HepG2 (cell line): ENCODE results near the gene CPSF7. TPM values are rescaled to one million over a fixed set of nuclear protein-coding genes. Genes with fewer than 3 reads are reported as not detected.

Experiments used
- ELK4 ChIP-seq: sonication (generic); formaldehyde crosslinking; IDR thresholded peaks from 2 replicates; pipeline ENCODE4 v1.9.0; 2021; ENCODE audit warnings: missing genetic modification reagents, borderline replicate concordance
- FOSL2 ChIP-seq: sonication (generic); formaldehyde crosslinking; IDR thresholded peaks from 2 replicates; pipeline ENCODE4 v1.4.0; 2020; ENCODE audit warnings: missing genetic modification reagents
- GATAD1 ChIP-seq: IDR thresholded peaks from 2 replicates; pipeline ENCODE4 v1.6.1; 2016; ENCODE audit warnings: missing genetic modification reagents, missing compliant biosample characterization
- HMGXB4 ChIP-seq, 2 experiments: sonication (generic) in 1 of 2; formaldehyde crosslinking in 1 of 2; IDR thresholded peaks; 2 replicates each; pipeline versions ENCODE4 v1.4.0 to v1.6.1; 2018 to 2020; ENCODE audit warnings: missing genetic modification reagents in 2 of 2, borderline replicate concordance in 1 of 2, low read depth in 1 of 2, mild to moderate bottlenecking in 1 of 2, missing biosample characterization in 1 of 2
- KDM2A ChIP-seq: sonication (generic); formaldehyde crosslinking; IDR thresholded peaks from 2 replicates; pipeline ENCODE4 v1.4.0; 2020; ENCODE audit warnings: low read depth, missing genetic modification reagents, borderline replicate concordance
- MAFF ChIP-seq: IDR thresholded peaks from 2 replicates; pipeline ENCODE4 v1.6.1; 2011; ENCODE audit warnings: low read depth, low read length, improper control_type of control experiment
- MAX ChIP-seq: IDR thresholded peaks from 2 replicates; pipeline ENCODE4 v1.6.1; 2012; ENCODE audit warnings: inconsistent platforms
- MEIS1 ChIP-seq: sonication (generic); formaldehyde crosslinking; IDR thresholded peaks from 2 replicates; pipeline ENCODE4 v1.9.0; 2021; ENCODE audit warnings: mild to moderate bottlenecking, missing genetic modification reagents, moderate library complexity, borderline replicate concordance
- PITX1 ChIP-seq: sonication (generic); formaldehyde crosslinking; IDR thresholded peaks from 2 replicates; pipeline ENCODE4 v1.5.1; 2020; ENCODE audit warnings: mild to moderate bottlenecking, missing genetic modification reagents
- RXRB ChIP-seq: IDR thresholded peaks from 2 replicates; pipeline ENCODE4 v1.6.1; 2016; ENCODE audit warnings: borderline replicate concordance, missing genetic modification reagents, missing compliant biosample characterization
- XRCC5 ChIP-seq: fragments of 200-400 bp; formaldehyde crosslinking; optimal IDR thresholded peaks from 2 replicates; pipeline ENCODE3; 2017; ENCODE audit warnings: mild to moderate bottlenecking, low read length
- ZNF44 ChIP-seq: sonication (generic); formaldehyde crosslinking; IDR thresholded peaks from 2 replicates; pipeline ENCODE4 v1.5.1; 2020; ENCODE audit warnings: mild to moderate bottlenecking, missing genetic modification reagents
- ZNF501 ChIP-seq: sonication (generic); formaldehyde crosslinking; IDR thresholded peaks from 2 replicates; pipeline ENCODE4 v1.5.1; 2020; ENCODE audit warnings: mild to moderate bottlenecking, moderate library complexity, missing genetic modification reagents
- ZNF570 ChIP-seq: sonication (generic); formaldehyde crosslinking; IDR thresholded peaks from 2 replicates; pipeline ENCODE4 v1.4.0; 2020; ENCODE audit warnings: mild to moderate bottlenecking, missing genetic modification reagents, borderline replicate concordance
- ZNF687 ChIP-seq: sonication (generic); formaldehyde crosslinking; IDR thresholded peaks from 2 replicates; pipeline ENCODE4 v1.5.1; 2020; ENCODE audit warnings: mild to moderate bottlenecking, missing genetic modification reagents, moderate library complexity
- ZNF792 ChIP-seq: IDR thresholded peaks from 2 replicates; pipeline ENCODE4 v1.6.1; 2016
- ZNF891 ChIP-seq: sonication (generic); formaldehyde crosslinking; IDR thresholded peaks from 2 replicates; pipeline ENCODE4 v1.5.0; 2020; ENCODE audit warnings: mild to moderate bottlenecking, missing genetic modification reagents
- ZUFSP ChIP-seq: sonication (generic); formaldehyde crosslinking; IDR thresholded peaks from 2 replicates; pipeline ENCODE4 v1.9.0; 2021; ENCODE audit warnings: missing genetic modification reagents, mild to moderate bottlenecking, borderline replicate concordance
- polyA plus RNA-seq, 8 experiments: library from polyadenylated mRNA; depleted of rRNA in 3 of 8; stranded (reverse) in 7 of 8; unstranded in 1 of 8; fragments of >200 nt; fragmentation: Illumina TruSeq in 4 of 8; extraction: Trizol in 4 of 8; gene quantifications; 2 replicates each; pipeline versions ENCODE4 v1.2.1 to v1.2.3, GENCODE V29; 2011 to 2016; ENCODE audit warnings: low read depth in 4 of 8, missing spikeins in 1 of 8, mixed read lengths in 1 of 8; ENCODE audit not compliant: insufficient read depth in 1 of 8
- total RNA-seq, 5 experiments: library from RNA; depleted of rRNA; stranded (reverse); fragments of >200 nt; fragmentation: Illumina TruSeq; extraction: Trizol; gene quantifications; 2 replicates each; pipeline ENCODE4 v1.2.3, GENCODE V29; 2016; ENCODE audit warnings: low read depth in 1 of 5

The CPSF7 gene
- total and polyA plus RNA-seq, 2 of the 13 experiments (the other 11 are each of a cell fraction or from before 2014, with no cell fraction given): 34.1 to 36.8 TPM

GRCh38 chr11:61446211-61446651 lies 16.5 kb upstream of the CPSF7 start (continued):
- peak; percentile 60 for TF ChIP-seq ZNF687 (CRISPR knock-in tag)
- TF ChIP-seq ELK4 (CRISPR knock-in tag): no peak
- TF ChIP-seq MAX: 0 out of 2 replicates have a peak, but pooled peaks have one; percentile 23
- no peak for TF ChIP-seq ZNF570
- peak; percentile 56; the same call in 1 of the 2 replicates for TF ChIP-seq PITX1 (CRISPR knock-in tag)
- peak; percentile 83; the same call in 1 of the 2 replicates for TF ChIP-seq ZNF44 (CRISPR knock-in tag)
- TF ChIP-seq HMGXB4 (CRISPR knock-in tag; IDR thresholded peaks at IDR 0.05; ENCODE audit: borderline replicate concordance in 1 of 2, low read depth in 1 of 2): peak in 1 of 2 experiments; percentile 55; a peak in 1 of 4 replicates
- TF ChIP-seq MEIS1: peak; percentile 40; the same call in 1 of the 2 replicates
- peak; percentile 67 for TF ChIP-seq FOSL2 (CRISPR knock-in tag)
- peak; percentile 35; the same call in 1 of the 2 replicates for TF ChIP-seq GATAD1
- TF ChIP-seq ZNF792: peak; percentile 73; the same call in 1 of the 2 replicates
- TF ChIP-seq ZNF501 (CRISPR knock-in tag): peak; percentile 59
- no peak for TF ChIP-seq ZUFSP
- TF ChIP-seq MAFF: peak; percentile 91
- TF ChIP-seq XRCC5: peak; percentile 97
- TF ChIP-seq KDM2A (CRISPR knock-in tag): peak; percentile 67; the same call in 1 of the 2 replicates
- 0 out of 2 replicates have a peak, but pooled peaks have one; percentile 40 for TF ChIP-seq ZNF891 (CRISPR knock-in tag)
- 0 out of 2 replicates have a peak, but pooled peaks have one; percentile 16 for TF ChIP-seq RXRB (CRISPR knock-in tag)
